MM.1S (cell line): ENCODE results near the gene CHRNG.

Source experiments
- DNase-seq: peaks from one replicate; pipeline ENCODE4 v3.0.0-alpha.2; 2015
- H2AFZ ChIP-seq: fragments of 300-600 bp; sonication (generic); 2 replicates; pipeline ENCODE4 v1.6.0; 2016; ENCODE audit warnings: antibody characterized with exemption, low read length
- H3F3A ChIP-seq: fragments of 300-600 bp; sonication (generic); 2 replicates; pipeline ENCODE4 v1.6.1; 2016; ENCODE audit warnings: mild to moderate bottlenecking, antibody characterized with exemption, low read length, moderate library complexity, mixed read lengths; ENCODE audit not compliant: insufficient read depth
- H3K27ac ChIP-seq: fragments of 300-600 bp; sonication (generic); 2 replicates; pipeline ENCODE4 v1.5.1; 2016; ENCODE audit warnings: mild to moderate bottlenecking, low read length
- H3K27me3 ChIP-seq: fragments of 300-600 bp; sonication (generic); replicated peaks from 2 replicates; pipeline ENCODE4 v1.6.0; 2016; ENCODE audit warnings: low read length; ENCODE audit not compliant: insufficient read depth
- H3K36me3 ChIP-seq: fragments of 300-600 bp; sonication (generic); replicated peaks from 2 replicates; pipeline ENCODE4 v1.6.1; 2016; ENCODE audit warnings: mild to moderate bottlenecking, low read length, mixed read lengths; ENCODE audit not compliant: insufficient read depth
- H3K4me1 ChIP-seq: fragments of 300-600 bp; sonication (generic); 2 replicates; pipeline ENCODE4 v1.6.1; 2016; ENCODE audit warnings: low read length, mixed read lengths
- H3K4me2 ChIP-seq: fragments of 300-600 bp; sonication (generic); 2 replicates; pipeline ENCODE4 v1.6.0; 2016; ENCODE audit warnings: low read depth, low read length
- H3K4me3 ChIP-seq: fragments of 300-600 bp; sonication (generic); 2 replicates; pipeline ENCODE4 v1.5.1; 2016; ENCODE audit warnings: low read length, mixed read lengths
- H3K79me2 ChIP-seq: fragments of 300-600 bp; sonication (generic); 2 replicates; pipeline ENCODE4 v1.6.1; 2016; ENCODE audit warnings: mixed run types, low read length, mixed read lengths
- H3K9ac ChIP-seq: fragments of 300-600 bp; sonication (generic); 2 replicates; pipeline ENCODE4 v1.6.1; 2016; ENCODE audit warnings: low read length, mixed read lengths
- H3K9me2 ChIP-seq: fragments of 300-600 bp; sonication (generic); replicated peaks from 2 replicates; pipeline ENCODE4 v1.6.1; 2016; ENCODE audit warnings: mild to moderate bottlenecking, low read length, mixed read lengths; ENCODE audit not compliant: insufficient read depth
- H3K9me3 ChIP-seq: fragments of 300-600 bp; sonication (generic); replicated peaks from 2 replicates; pipeline ENCODE4 v1.6.1; 2016; ENCODE audit warnings: mild to moderate bottlenecking, low read length, mixed read lengths; ENCODE audit not compliant: insufficient read depth
- H4K20me1 ChIP-seq: fragments of 300-600 bp; sonication (generic); 2 replicates; pipeline ENCODE4 v1.6.1; 2016; ENCODE audit warnings: mild to moderate bottlenecking, low read length, moderate library complexity, mixed read lengths; ENCODE audit not compliant: insufficient read depth
- CTCF ChIP-seq: fragments of 300-600 bp; sonication (generic); IDR thresholded peaks from 2 replicates; pipeline ENCODE4 v1.5.1; 2016; ENCODE audit warnings: antibody characterized with exemption, low read length, mixed read lengths
- EZH2 ChIP-seq: fragments of 300-600 bp; sonication (generic); optimal IDR thresholded peaks from 2 replicates; pipeline ENCODE3; 2017; ENCODE audit warnings: low read depth, mild to moderate bottlenecking, antibody characterized with exemption, low read length, mixed read lengths
- EZH2phosphoT487 ChIP-seq: fragments of 300-600 bp; sonication (generic); IDR thresholded peaks from 2 replicates; pipeline ENCODE4 v1.6.1; 2018; ENCODE audit warnings: antibody characterized with exemption, low read length

CHRNG gene

GRCh38 chr2:232497348-232497747 lies 42.1 kb upstream of the CHRNG start:
- H3F3A ChIP-seq: no peaks in the 10 kb centered on the region
- H4K20me1 ChIP-seq: no peaks in the 10 kb centered on the region
- no peaks in the 10 kb centered on the region for H3K9me3 ChIP-seq
- TF ChIP-seq CTCF (no peak), EZH2phosphoT487 (no peak), EZH2 (no peak)
- H3K9ac ChIP-seq: no peak overlapping the region
- no peaks in the 10 kb centered on the region for H3K36me3 ChIP-seq
- H3K4me3 ChIP-seq: no peak overlapping the region
- no peaks in the 10 kb centered on the region for H3K79me2 ChIP-seq
- H3K27ac ChIP-seq: no peak overlapping the region
- H3K4me1 ChIP-seq: no peaks in the 10 kb centered on the region
- H3K9me2 ChIP-seq: no peaks in the 10 kb centered on the region
- no peak overlapping the region for H3K4me2 ChIP-seq
- H3K27me3 ChIP-seq: peaks cover 2% of the 10 kb centered on the region
- no peak for DNase-seq
- H2AFZ ChIP-seq: no peak overlapping the region

DNA sequence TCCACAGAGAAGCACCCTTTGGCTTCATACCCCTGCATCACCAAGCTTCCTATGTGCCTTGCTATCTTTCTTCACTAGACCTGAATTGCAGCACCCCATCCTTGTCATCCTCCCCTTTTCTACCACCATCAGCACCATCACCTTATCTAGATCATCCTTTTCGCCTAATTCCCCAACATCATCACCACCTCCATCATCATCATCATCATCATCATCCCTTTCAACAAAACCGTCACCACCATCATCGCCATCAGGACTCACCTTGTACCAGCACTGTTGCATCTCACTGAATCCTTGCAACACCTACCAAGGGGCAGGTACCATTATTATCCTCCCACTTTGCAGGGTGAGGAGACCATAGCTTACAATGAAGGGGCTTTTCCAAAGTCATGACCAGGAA lies 41.0 kb upstream of the CHRNG start:
- no peak overlapping the region for H3K4me2 ChIP-seq
- H3K4me3 ChIP-seq: no peak overlapping the region
- H3K9ac ChIP-seq: no peak overlapping the region
- no peaks in the 10 kb centered on the region for H3K9me2 ChIP-seq
- H3F3A ChIP-seq: no peaks in the 10 kb centered on the region
- H3K9me3 ChIP-seq: no peaks in the 10 kb centered on the region
- H3K27ac ChIP-seq: no peak overlapping the region
- H4K20me1 ChIP-seq: no peaks in the 10 kb centered on the region
- no peak overlapping the region for H2AFZ ChIP-seq
- no peak for DNase-seq
- no peaks in the 10 kb centered on the region for H3K79me2 ChIP-seq
- H3K27me3 ChIP-seq: peaks cover 11% of the 10 kb centered on the region
- no peaks in the 10 kb centered on the region for H3K36me3 ChIP-seq
- TF ChIP-seq CTCF (no peak), EZH2phosphoT487 (no peak), EZH2 (no peak)
- H3K4me1 ChIP-seq: no peaks in the 10 kb centered on the region

GRCh38 chr2:232501331-232501771 lies 38.1 kb upstream of the CHRNG start:
- H4K20me1 ChIP-seq: no peaks in the 10 kb centered on the region
- no peak overlapping the region for H3K4me3 ChIP-seq
- H3K9me3 ChIP-seq: no peaks in the 10 kb centered on the region
- no peaks in the 10 kb centered on the region for H3K36me3 ChIP-seq
- no peak overlapping the region for H3K27ac ChIP-seq
- H3K4me1 ChIP-seq: no peaks in the 10 kb centered on the region
- no peak overlapping the region for H3K9ac ChIP-seq
- H3K9me2 ChIP-seq: no peaks in the 10 kb centered on the region
- no peak overlapping the region for H3K4me2 ChIP-seq
- TF ChIP-seq CTCF (no peak), EZH2phosphoT487 (no peak), EZH2 (no peak)
- peaks cover 38% of the 10 kb centered on the region for H3K27me3 ChIP-seq
- H3F3A ChIP-seq: no peaks in the 10 kb centered on the region
- no peak overlapping the region for H2AFZ ChIP-seq
- DNase-seq: no peak
- no peaks in the 10 kb centered on the region for H3K79me2 ChIP-seq
